ENCODE measurements around the gene OR8K3. TPM values are rescaled to one million over a fixed set of nuclear protein-coding genes. Genes with fewer than 3 reads are reported as not detected.

Gene OR8K3
- total and polyA plus RNA-seq, 2 experiments from 2014 or later: not detected

- no peaks in the 10 kb centered on the region for H3K27me3 ChIP-seq
- DNase-seq (ENCODE audit: low read depth in 1 of 2, low spot score in 1 of 2): no peak
- H3K36me3 ChIP-seq: no peaks in the 10 kb centered on the region
- no peak for TF ChIP-seq CTCF (IDR thresholded peaks at IDR 0.05; ENCODE audit: low read depth, low read length)
- H3K9me3 ChIP-seq (ENCODE audit: low read depth): no peaks in the 10 kb centered on the region
- no peak overlapping the region for H3K27ac ChIP-seq
- H3K4me3 ChIP-seq: no peak overlapping the region
- H3K4me1 ChIP-seq (ENCODE audit: low read depth): no peaks in the 10 kb centered on the region
Observed at GRCh38 chr11:56307836-56308235, 7.1 kb upstream of the OR8K3 start.

GRCh38 chr11:56331861-56332491 is 17.0 kb downstream of the OR8K3 start:
- Histone ChIP-seq H3K27ac (no peak overlapping the region), H3K9me3 (ENCODE audit: low read depth) (no peaks in the 10 kb centered on the region), H3K27me3 (no peaks in the 10 kb centered on the region), H3K4me1 (ENCODE audit: low read depth) (no peaks in the 10 kb centered on the region), H3K36me3 (no peaks in the 10 kb centered on the region), H3K4me3 (no peak overlapping the region)
- DNase-seq (ENCODE audit: low read depth in 1 of 2, low spot score in 1 of 2): no peak
- TF ChIP-seq CTCF (IDR thresholded peaks at IDR 0.05; ENCODE audit: low read depth, low read length): no peak

- DNase-seq (ENCODE audit: low read depth in 1 of 2, low spot score in 1 of 2): no peak
- Histone ChIP-seq H3K4me1 (ENCODE audit: low read depth) (no peaks in the 10 kb centered on the region), H3K27me3 (no peaks in the 10 kb centered on the region), H3K36me3 (no peaks in the 10 kb centered on the region), H3K4me3 (no peak overlapping the region), H3K9me3 (ENCODE audit: low read depth) (no peaks in the 10 kb centered on the region), H3K27ac (no peak overlapping the region)
- no peak for TF ChIP-seq CTCF (IDR thresholded peaks at IDR 0.05; ENCODE audit: low read depth, low read length)
Observed at GRCh38 chr11:56333156-56333555, 18.2 kb downstream of the OR8K3 start.

- no peaks in the 10 kb centered on the region for H3K9me3 ChIP-seq (ENCODE audit: low read depth)
- no peak overlapping the region for H3K4me3 ChIP-seq
- H3K36me3 ChIP-seq: no peaks in the 10 kb centered on the region
- no peak for TF ChIP-seq CTCF (IDR thresholded peaks at IDR 0.05; ENCODE audit: low read depth, low read length)
- DNase-seq (ENCODE audit: low read depth in 1 of 2, low spot score in 1 of 2): no peak
- no peaks in the 10 kb centered on the region for H3K27me3 ChIP-seq
- no peak overlapping the region for H3K27ac ChIP-seq
- H3K4me1 ChIP-seq (ENCODE audit: low read depth): no peaks in the 10 kb centered on the region
Observed at GRCh38 chr11:56340289-56340688, 25.3 kb downstream of the OR8K3 start.

GRCh38 chr11:56345739-56346138 is 30.8 kb downstream of the OR8K3 start, which contains the start of gene OR8K1:
Gene OR8K1 (plus strand): TSS chr11:56346039. CDS start chr11:56346039, 0 bp downstream.
- Histone ChIP-seq H3K9me3 (ENCODE audit: low read depth) (no peaks in the 10 kb centered on the region), H3K36me3 (no peaks in the 10 kb centered on the region), H3K4me3 (no peak within 1 kb of the TSS), H3K27ac (no peak within 1 kb of the TSS), H3K27me3 (no peaks in the 10 kb centered on the region), H3K4me1 (ENCODE audit: low read depth) (no peaks in the 10 kb centered on the region)
- DNase-seq (ENCODE audit: low read depth in 1 of 2, low spot score in 1 of 2): no peak
- TF ChIP-seq CTCF (IDR thresholded peaks at IDR 0.05; ENCODE audit: low read depth, low read length): no peak
